SK-N-SH (cell line): ENCODE data around the gene SLC2A13.

Experiments
- RCOR1 ChIP-seq: fragments of 150-350 bp; IDR thresholded peaks from 2 replicates; pipeline ENCODE4 v1.6.1; 2017; ENCODE audit warnings: antibody characterized with exemption, low read length
- TF ChIP-seq, protein P1 (sequence below): fragments of 200-600 bp; sonication (generic); IDR thresholded peaks from 2 replicates; pipeline ENCODE4 v1.6.1; 2017; ENCODE audit warnings: antibody characterized with exemption, mild to moderate bottlenecking, moderate library complexity

DNA sequence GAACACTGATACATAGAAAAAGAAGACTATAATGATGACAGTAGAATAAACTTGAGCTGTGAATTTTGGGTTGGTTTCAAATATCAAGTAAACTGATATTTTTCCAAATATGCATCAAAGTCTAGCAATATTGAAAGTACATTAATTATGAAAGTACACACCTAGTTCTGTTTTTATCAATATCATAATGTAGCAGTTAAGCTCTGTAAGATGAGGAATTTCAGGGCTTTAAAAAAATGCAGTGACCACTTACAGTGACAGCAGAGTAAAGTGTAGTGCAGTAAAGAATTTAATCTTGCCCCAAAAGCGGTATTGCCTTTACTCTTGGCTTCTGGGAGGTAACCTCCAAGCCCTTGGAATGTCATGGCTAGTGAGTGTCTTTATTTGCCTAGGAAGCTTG lies 383.4 kb downstream of the SLC2A13 start:
- TF ChIP-seq, protein P1, sequence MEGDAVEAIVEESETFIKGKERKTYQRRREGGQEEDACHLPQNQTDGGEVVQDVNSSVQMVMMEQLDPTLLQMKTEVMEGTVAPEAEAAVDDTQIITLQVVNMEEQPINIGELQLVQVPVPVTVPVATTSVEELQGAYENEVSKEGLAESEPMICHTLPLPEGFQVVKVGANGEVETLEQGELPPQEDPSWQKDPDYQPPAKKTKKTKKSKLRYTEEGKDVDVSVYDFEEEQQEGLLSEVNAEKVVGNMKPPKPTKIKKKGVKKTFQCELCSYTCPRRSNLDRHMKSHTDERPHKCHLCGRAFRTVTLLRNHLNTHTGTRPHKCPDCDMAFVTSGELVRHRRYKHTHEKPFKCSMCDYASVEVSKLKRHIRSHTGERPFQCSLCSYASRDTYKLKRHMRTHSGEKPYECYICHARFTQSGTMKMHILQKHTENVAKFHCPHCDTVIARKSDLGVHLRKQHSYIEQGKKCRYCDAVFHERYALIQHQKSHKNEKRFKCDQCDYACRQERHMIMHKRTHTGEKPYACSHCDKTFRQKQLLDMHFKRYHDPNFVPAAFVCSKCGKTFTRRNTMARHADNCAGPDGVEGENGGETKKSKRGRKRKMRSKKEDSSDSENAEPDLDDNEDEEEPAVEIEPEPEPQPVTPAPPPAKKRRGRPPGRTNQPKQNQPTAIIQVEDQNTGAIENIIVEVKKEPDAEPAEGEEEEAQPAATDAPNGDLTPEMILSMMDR, result no peak
- TF ChIP-seq RCOR1, result no peak
